ENCODE results near the gene SLC25A39. TPM values are rescaled to one million over a fixed set of nuclear protein-coding genes. Genes with fewer than 3 reads are reported as not detected.

The SLC25A39 gene
- total and polyA plus RNA-seq, 2 of the 4 experiments (the other 2 are of a cell fraction): 49.1 to 99.7 TPM

GRCh38 chr17:44284024-44284400, 40.6 kb downstream of the SLC25A39 start:
- in situ Hi-C loops (cut with MboI; ENCODE audit: low sequenced_read_pairs) (no loop called here), dilution Hi-C loops (cut with HindIII; ENCODE audit: low sequenced_read_pairs, unreplicated experiment) (no loop called here), intact Hi-C loops (cut with micrococcal nuclease) (no loop called here)
- Histone ChIP-seq H3K4me3 (ENCODE audit: insufficient read depth, low read depth, low read length) (no peak overlapping the region), H3K27me3 (ENCODE audit: control insufficient read depth, insufficient read depth, low read length) (peaks cover 7% of the 10 kb centered on the region), H3K79me1 (ENCODE audit: low read depth in 1 of 2, low read length in 2 of 2) (peaks cover 0 to 5% of the 10 kb centered on the region in 2 experiments; a peak in 1 of 4 replicates), H2BK5ac (ENCODE audit: low read depth, low read length, poor library complexity, severe bottlenecking) (no peak overlapping the region), H3K56ac (ENCODE audit: extremely low read depth, insufficient read depth, low read length) (no peak overlapping the region), H3K36me3 (ENCODE audit: control insufficient read depth, insufficient read depth, low read length) (no peaks in the 10 kb centered on the region), H3K14ac (replicated peaks; ENCODE audit: low read depth, low read length) (no peak overlapping the region), H2BK15ac (ENCODE audit: low read depth, low read length) (no peak overlapping the region), H2AK5ac (ENCODE audit: low read depth, low read length) (no peak overlapping the region), H3K27ac (ENCODE audit: insufficient read depth, low read length) (no peak overlapping the region), H3K9ac (ENCODE audit: low read depth, low read length) (no peak overlapping the region), H4K5ac (ENCODE audit: low read depth, low read length) (no peak overlapping the region), H2BK120ac (ENCODE audit: low read depth, low read length) (no peak overlapping the region), H2AFZ (replicated peaks; ENCODE audit: low read length, poor library complexity) (no peak overlapping the region), H3K4me2 (ENCODE audit: low read depth, low read length) (no peak overlapping the region), H3K23ac (ENCODE audit: low read depth, low read length) (no peak overlapping the region), H4K91ac (ENCODE audit: insufficient read depth, low read depth, low read length) (no peak overlapping the region), H3K4me1 (ENCODE audit: control insufficient read depth, insufficient read depth, low read length) (peaks cover 6% of the 10 kb centered on the region), H2AK9ac (replicated peaks; ENCODE audit: low read depth, low read length, poor library complexity) (no peak overlapping the region), H3K9me3 (ENCODE audit: control insufficient read depth, insufficient read depth, low read length) (no peaks in the 10 kb centered on the region), H4K20me1 (ENCODE audit: insufficient read depth, low read length) (no peaks in the 10 kb centered on the region), H3K18ac (ENCODE audit: low read depth, low read length) (no peak overlapping the region), H4K8ac (ENCODE audit: low read depth in 2 of 2, low read length in 2 of 2) (no peak overlapping the region), H2BK20ac (ENCODE audit: low read depth, low read length) (no peak overlapping the region), H3K9me1 (ENCODE audit: insufficient read depth, low read length) (peaks cover 14% of the 10 kb centered on the region), H3K4ac (ENCODE audit: low read depth, low read length) (no peak overlapping the region)
- WGBS, 2 experiments (ENCODE audit: extremely low coverage in 2 of 2, insufficient read length in 1 of 2): 80% methylated on average over 1 of the region's 4 CpGs; no CpG with 5 or more reads in 1 of the 2 experiments
- ATAC-seq (ENCODE audit: low read depth): no peak
- no peak for DNase-seq
- no TSS peak for BruUV-seq (replicated peaks)
- ChIA-PET POLR2A (ENCODE audit: unreplicated experiment) (no interaction called here), CTCF (no interaction called here)
- no peak for TF ChIP-seq RAD21 (IDR thresholded peaks at IDR 0.05; ENCODE audit: low read length)

All from IMR-90 (cell line).